Epithelial cell of esophagus (primary cell): ENCODE data around the gene IL1R2.

ENCODE experiments used
- DNase-seq: peaks from one replicate; pipeline ENCODE4 v3.0.0; 2010; ENCODE audit warnings: low read depth
- H3K4me3 ChIP-seq: 2 replicates; pipeline ENCODE4 v1.5.1; 2011; ENCODE audit warnings: mild to moderate bottlenecking, low read length, control low read depth
- CTCF ChIP-seq: IDR thresholded peaks from 2 replicates; pipeline ENCODE4 v1.5.1; 2011; ENCODE audit warnings: low read depth, mild to moderate bottlenecking, low read length, control low read depth, inconsistent platforms; ENCODE audit not compliant: insufficient read depth; ENCODE audit errors: missing control alignments

The IL1R2 gene

GRCh38 chr2:102041351-102041750 lies 49.6 kb downstream of the IL1R2 start:
- H3K4me3 ChIP-seq = no peak overlapping the region
- no peak for DNase-seq
- TF ChIP-seq CTCF = no peak

GRCh38 chr2:102042196-102043081 lies 50.7 kb downstream of the IL1R2 start:
- H3K4me3 ChIP-seq = no peak overlapping the region
- no peak for TF ChIP-seq CTCF
- no peak for DNase-seq

- no peak for DNase-seq
- no peak overlapping the region for H3K4me3 ChIP-seq
- no peak for TF ChIP-seq CTCF
Measured at GRCh38 chr2:102043560-102043959, 51.8 kb downstream of the IL1R2 start.

GRCh38 chr2:102044235-102044896 lies 52.6 kb downstream of the IL1R2 start:
- DNase-seq = no peak
- no peak overlapping the region for H3K4me3 ChIP-seq
- TF ChIP-seq CTCF = no peak

- no peak for TF ChIP-seq CTCF
- DNase-seq = no peak
Measured at GRCh38 chr2:102044967-102045489, 53.3 kb downstream of the IL1R2 start.

GRCh38 chr2:102045697-102046096 lies 53.9 kb downstream of the IL1R2 start:
- no peak for TF ChIP-seq CTCF
- H3K4me3 ChIP-seq = no peak overlapping the region
- DNase-seq = no peak

More at GRCh38 chr2:102044967-102045489, 53.3 kb downstream of the IL1R2 start:
- H3K4me3 ChIP-seq = no peak overlapping the region
